K562 (cell line): ENCODE measurements around the gene CRABP1. TPM values are rescaled to one million over a fixed set of nuclear protein-coding genes. Genes with fewer than 3 reads are reported as not detected.

Experiments used
- ATAC-seq: fragments of 200-7000 bp; cut with Tn5 transposase; 3 replicates; pipeline ENCODE4 v1.9.1; 2020; ENCODE audit warnings: moderate library complexity
- BruUV-seq: library from RNA; stranded (reverse); fragments of 400-500 nt; replicated peaks from 2 replicates; lab custom pipeline; 2021; lab: Mats Ljungman, UMichigan
- CTCF ChIA-PET: fragments of 300-600 bp; formaldehyde crosslinking; extraction: SDS; loops from one replicate; lab custom pipeline; 2021; ENCODE audit warnings: low intra/inter-chr PET ratio; lab: Yijun Ruan, JAX
- POLR2A ChIA-PET: fragments of 300-600, 350-650 bp; sonication (Branson Sonifier 250); formaldehyde crosslinking; extraction: SDS; loops from one replicate; lab custom pipeline; 2021; ENCODE audit warnings: antibody characterized with exemption, inconsistent platforms; lab: Yijun Ruan, JAX
- DNase-seq, 4 experiments: peaks; one replicate each; pipeline versions ENCODE4 v3.0.0 to v3.0.0-alpha.2; 2011 to 2018; ENCODE audit warnings: low spot score in 3 of 4, mixed read lengths in 3 of 4; ENCODE audit errors: extremely low read depth in 1 of 4
- FAIRE-seq: peaks from 2 replicates; lab custom pipeline; 2011; peaks lifted over from hg19 to GRCh38; lab: Jason Lieb, UNC
- H2AFZ ChIP-seq: 2 replicates; pipeline ENCODE4 v1.6.0; 2011; ENCODE audit warnings: low read depth, low read length, control low read depth, inconsistent platforms
- H3K27ac ChIP-seq: fragments of 200-600 bp; 3 replicates; pipeline ENCODE4 v1.8.0; 2011; ENCODE audit warnings: low read depth, mild to moderate bottlenecking, control low read depth, inconsistent platforms, low read length, moderate library complexity, mixed read lengths; ENCODE audit errors: extremely low read depth
- H3K27me3 ChIP-seq, 2 experiments: fragments of 300-600 bp in 1 of 2; 2 replicates in 1 of 2; 3 replicates in 1 of 2; pipeline versions ENCODE4 v1.6.0 to v1.8.0; 2011; ENCODE audit warnings: inconsistent platforms in 2 of 2, low read length in 2 of 2, mild to moderate bottlenecking in 1 of 2, mixed read lengths in 1 of 2, moderate library complexity in 1 of 2; ENCODE audit not compliant: control insufficient read depth in 2 of 2, insufficient read depth in 2 of 2
- H3K36me3 ChIP-seq: fragments of 300-600 bp; 3 replicates; pipeline ENCODE4 v1.8.0; 2011; ENCODE audit warnings: mild to moderate bottlenecking, low read length, inconsistent platforms; ENCODE audit not compliant: control insufficient read depth, insufficient read depth
- H3K4me1 ChIP-seq, 2 experiments: fragments of 200-600 bp in 1 of 2; replicated peaks in 1 of 2; 2 replicates in 1 of 2; 3 replicates in 1 of 2; pipeline versions ENCODE4 v1.5.1 to v1.8.0; 2011; ENCODE audit warnings: inconsistent platforms in 2 of 2, low read length in 2 of 2, mild to moderate bottlenecking in 1 of 2, mixed read lengths in 1 of 2, moderate library complexity in 1 of 2; ENCODE audit not compliant: control insufficient read depth in 2 of 2, insufficient read depth in 2 of 2
- H3K4me2 ChIP-seq: 2 replicates; pipeline ENCODE4 v1.6.1; 2011; ENCODE audit warnings: low read length, control low read depth, inconsistent platforms, mixed read lengths; ENCODE audit not compliant: insufficient read depth
- H3K4me3 ChIP-seq: fragments of 200-600 bp; sonication (generic), shearing (Covaris generic); 2 replicates; pipeline ENCODE4 v1.5.1; 2016; ENCODE audit warnings: control low read depth, inconsistent platforms
- H3K79me2 ChIP-seq: fragments of 200-600 bp; 3 replicates; pipeline ENCODE4 v1.8.0; 2011; ENCODE audit warnings: low read length, inconsistent platforms; ENCODE audit not compliant: control insufficient read depth, insufficient read depth
- H3K9ac ChIP-seq, 2 experiments: 2 replicates each; pipeline versions ENCODE4 v1.6.0 to v1.6.1; 2011; ENCODE audit warnings: low read depth in 2 of 2, low read length in 2 of 2, control low read depth in 1 of 2, inconsistent platforms in 1 of 2, mild to moderate bottlenecking in 1 of 2, mixed read lengths in 1 of 2; ENCODE audit not compliant: insufficient read depth in 1 of 2
- H3K9me1 ChIP-seq: one replicate; pipeline ENCODE4 v1.6.0; 2011; ENCODE audit warnings: inconsistent platforms, mild to moderate bottlenecking, low read length, moderate library complexity; ENCODE audit not compliant: control insufficient read depth, insufficient read depth
- H3K9me3 ChIP-seq: replicated peaks from 2 replicates; pipeline ENCODE4 v1.5.1; 2011; ENCODE audit warnings: low read depth, low read length, inconsistent platforms; ENCODE audit not compliant: control insufficient read depth, insufficient read depth
- H4K20me1 ChIP-seq: replicated peaks from 2 replicates; pipeline ENCODE4 v1.6.1; 2011; ENCODE audit warnings: low read length, inconsistent platforms, mixed read lengths; ENCODE audit not compliant: control insufficient read depth, insufficient read depth
- KLF16 ChIP-seq: IDR thresholded peaks from 2 replicates; pipeline ENCODE4 v1.6.1; 2016; ENCODE audit warnings: antibody characterized with exemption
- NFRKB ChIP-seq: fragments of 450-650 bp; IDR thresholded peaks from 2 replicates; pipeline ENCODE4 v1.6.1; 2016; ENCODE audit warnings: low read depth
- RBM17 ChIP-seq: fragments of 200-400 bp; formaldehyde crosslinking; IDR thresholded peaks from 2 replicates; pipeline ENCODE4 v1.6.1; 2017; ENCODE audit warnings: low read depth, mild to moderate bottlenecking, low read length, borderline replicate concordance
- WGBS: fragments of 100-300 bp; shearing (Covaris generic); methylation state at CpG from one replicate; pipeline ENCODE4 v1.1.6; 2016; ENCODE audit warnings: low coverage, mixed read lengths; ENCODE audit not compliant: insufficient coverage; ENCODE audit errors: missing lambda C conversion rate; 5-methylcytosine and 5-hydroxymethylcytosine counted together
- in situ Hi-C: fragments of 300-500 bp; cut with MboI; formaldehyde crosslinking; loops from 4 replicates; pipeline ENCODE4 v1.15.0; 2018; ENCODE audit warnings: inconsistent platforms, mixed read lengths
- intact Hi-C: fragments of 100-400 bp; cut with micrococcal nuclease; formaldehyde crosslinking; loops from 2 replicates; pipeline ENCODE4 v1.14.2; 2022
- polyA plus RNA-seq, 8 experiments: library from polyadenylated mRNA; depleted of rRNA in 4 of 8; stranded (reverse) in 5 of 8; unstranded in 3 of 8; fragments of >200 nt; fragmentation: Nextera tagmentation in 2 of 8; fragmentation: Illumina TruSeq in 1 of 8; extraction: Ambion mirVana in 2 of 8; extraction: Trizol in 1 of 8; gene quantifications; 2 replicates each; pipeline versions ENCODE4 v1.2.1 to v1.2.3, GENCODE V29; 2011 to 2014; ENCODE audit warnings: inconsistent platforms in 1 of 8, missing spikeins in 1 of 8
- total RNA-seq, 7 experiments: library from RNA; depleted of rRNA in 6 of 7; stranded (reverse); fragments of >200 nt in 6 of 7; fragmentation: Illumina TruSeq in 2 of 7; extraction: Trizol in 2 of 7; gene quantifications; 2 replicates each; pipeline versions ENCODE4 v1.2.1 to v1.2.3, GENCODE V29; 2011 to 2021; ENCODE audit warnings: low replicate concordance in 1 of 7
- TF ChIP-seq, protein P1 (sequence below), 3 experiments: IDR thresholded peaks in 2 of 3; conservative IDR thresholded peaks in 1 of 3; 2 replicates each; pipeline ENCODE4 v1.5.1; 2011 to 2012; ENCODE audit warnings: low read length in 3 of 3, mild to moderate bottlenecking in 3 of 3, control low read depth in 2 of 3, improper control_type of control experiment in 1 of 3, inconsistent platforms in 1 of 3, low read depth in 1 of 3, mixed read lengths in 1 of 3, moderate library complexity in 1 of 3; ENCODE audit not compliant: insufficient read depth in 2 of 3
- TF ChIP-seq, protein P2 (sequence below): IDR thresholded peaks from 2 replicates; pipeline ENCODE4 v1.6.1; 2016; ENCODE audit warnings: missing genetic modification characterization, missing compliant biosample characterization
- TF ChIP-seq, protein P3 (sequence below), 2 experiments: fragments of 450-650 bp; formaldehyde crosslinking in 1 of 2; IDR thresholded peaks; 2 replicates each; pipeline versions ENCODE4 v1.4.0 to v1.6.1; 2014 to 2020; ENCODE audit warnings: mild to moderate bottlenecking in 2 of 2, borderline replicate concordance in 1 of 2, low read depth in 1 of 2

Gene CRABP1
- total and polyA plus RNA-seq, 9 of the 15 experiments (the other 6 are each of a cell fraction or from before 2014, with no cell fraction given) = 0.60 TPM; not detected in 8

DNA sequence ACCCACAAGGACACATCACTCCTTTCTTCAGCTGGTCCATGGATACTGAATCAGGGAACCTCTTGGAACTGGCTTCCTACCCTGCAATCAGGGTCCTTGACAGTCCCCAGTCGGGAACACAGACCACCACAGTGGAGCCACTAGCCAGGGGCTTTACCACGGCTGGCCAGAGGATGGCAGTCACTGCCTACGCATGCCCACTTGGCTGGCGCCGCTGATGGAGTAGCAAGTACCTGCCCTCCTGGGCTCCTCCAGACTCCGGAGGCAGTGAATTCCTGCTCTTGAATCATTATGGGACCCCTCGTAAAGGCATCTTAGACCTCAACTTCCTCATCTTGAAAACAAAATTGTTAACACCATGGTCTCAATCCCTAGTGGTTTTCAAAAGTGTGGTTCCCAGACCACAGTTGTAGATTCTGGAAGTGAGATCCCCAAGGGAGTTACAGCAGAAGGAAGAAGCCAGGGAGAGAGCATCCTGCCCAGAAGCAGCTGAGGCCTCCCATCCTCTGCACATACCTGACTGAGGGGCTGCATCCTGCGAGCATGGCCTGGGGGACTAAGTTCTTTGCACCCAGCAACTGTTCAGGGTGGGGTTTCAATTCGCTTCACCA, 31.6 kb upstream of the CRABP1 start:
- Histone ChIP-seq H3K9me1 (no peaks in the 10 kb centered on the region), H3K4me2 (peak overlapping the region; percentile 66), H3K9me3 (no peaks in the 10 kb centered on the region), H3K9ac (peak overlapping the region; percentile 52 to 76; a peak in 2 of 4 replicates), H2AFZ (peak overlapping the region; percentile 94), H4K20me1 (no peaks in the 10 kb centered on the region), H3K36me3 (no peaks in the 10 kb centered on the region), H3K27ac (no peak overlapping the region), H3K27me3 (no peaks in the 10 kb centered on the region), H3K4me1 (peaks cover 28 to 31% of the 10 kb centered on the region in 2 experiments; a peak in 4 of 5 replicates), H3K4me3 (no peak overlapping the region), H3K79me2 (no peaks in the 10 kb centered on the region; the same call in 1 of the 3 replicates)
- WGBS = 28% methylated on average over 9 of the region's 9 CpGs
- intact Hi-C loops = loop anchor here (1.0 to 5.0 kb wide), 5 partner anchors 106 to 401 kb away; no protein-coding TSS in a partner anchor
- FAIRE-seq (peak; percentile 89), ATAC-seq (peak; percentile 72), DNase-seq (peak; percentile 66 to 77 (median 70))
- no TSS peak for BruUV-seq
- ChIA-PET POLR2A (interaction anchor here (0.6 to 1.0 kb wide), 3 partner anchors 9 to 1283 kb away, joined by 3 to 6 read pairs (median 3); partner anchors contain the start of gene SKIC8), CTCF (interaction anchor here (1.4 kb wide), 1 partner anchor 174 kb away, joined by 9 read pairs; no protein-coding TSS in a partner anchor)
- in situ Hi-C loops = no loop called here
- TF ChIP-seq, protein P1, sequence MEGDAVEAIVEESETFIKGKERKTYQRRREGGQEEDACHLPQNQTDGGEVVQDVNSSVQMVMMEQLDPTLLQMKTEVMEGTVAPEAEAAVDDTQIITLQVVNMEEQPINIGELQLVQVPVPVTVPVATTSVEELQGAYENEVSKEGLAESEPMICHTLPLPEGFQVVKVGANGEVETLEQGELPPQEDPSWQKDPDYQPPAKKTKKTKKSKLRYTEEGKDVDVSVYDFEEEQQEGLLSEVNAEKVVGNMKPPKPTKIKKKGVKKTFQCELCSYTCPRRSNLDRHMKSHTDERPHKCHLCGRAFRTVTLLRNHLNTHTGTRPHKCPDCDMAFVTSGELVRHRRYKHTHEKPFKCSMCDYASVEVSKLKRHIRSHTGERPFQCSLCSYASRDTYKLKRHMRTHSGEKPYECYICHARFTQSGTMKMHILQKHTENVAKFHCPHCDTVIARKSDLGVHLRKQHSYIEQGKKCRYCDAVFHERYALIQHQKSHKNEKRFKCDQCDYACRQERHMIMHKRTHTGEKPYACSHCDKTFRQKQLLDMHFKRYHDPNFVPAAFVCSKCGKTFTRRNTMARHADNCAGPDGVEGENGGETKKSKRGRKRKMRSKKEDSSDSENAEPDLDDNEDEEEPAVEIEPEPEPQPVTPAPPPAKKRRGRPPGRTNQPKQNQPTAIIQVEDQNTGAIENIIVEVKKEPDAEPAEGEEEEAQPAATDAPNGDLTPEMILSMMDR (IDR thresholded peaks at IDR 0.05 in 2 of 3, conservative IDR thresholded peaks at IDR 0.05 in 1 of 3; ENCODE audit: insufficient read depth in 2 of 3, low read depth in 1 of 3, low read length in 3 of 3) = peak; percentile 83 to 90 (median 84)
- TF ChIP-seq NFRKB (no peak), KLF16 (no peak), RBM17 (no peak)
- TF ChIP-seq, protein P2, sequence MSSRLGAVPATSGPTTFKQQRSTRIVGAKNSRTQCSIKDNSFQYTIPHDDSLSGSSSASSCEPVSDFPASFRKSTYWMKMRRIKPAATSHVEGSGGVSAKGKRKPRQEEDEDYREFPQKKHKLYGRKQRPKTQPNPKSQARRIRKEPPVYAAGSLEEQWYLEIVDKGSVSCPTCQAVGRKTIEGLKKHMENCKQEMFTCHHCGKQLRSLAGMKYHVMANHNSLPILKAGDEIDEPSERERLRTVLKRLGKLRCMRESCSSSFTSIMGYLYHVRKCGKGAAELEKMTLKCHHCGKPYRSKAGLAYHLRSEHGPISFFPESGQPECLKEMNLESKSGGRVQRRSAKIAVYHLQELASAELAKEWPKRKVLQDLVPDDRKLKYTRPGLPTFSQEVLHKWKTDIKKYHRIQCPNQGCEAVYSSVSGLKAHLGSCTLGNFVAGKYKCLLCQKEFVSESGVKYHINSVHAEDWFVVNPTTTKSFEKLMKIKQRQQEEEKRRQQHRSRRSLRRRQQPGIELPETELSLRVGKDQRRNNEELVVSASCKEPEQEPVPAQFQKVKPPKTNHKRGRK = no peak
- TF ChIP-seq, protein P3, sequence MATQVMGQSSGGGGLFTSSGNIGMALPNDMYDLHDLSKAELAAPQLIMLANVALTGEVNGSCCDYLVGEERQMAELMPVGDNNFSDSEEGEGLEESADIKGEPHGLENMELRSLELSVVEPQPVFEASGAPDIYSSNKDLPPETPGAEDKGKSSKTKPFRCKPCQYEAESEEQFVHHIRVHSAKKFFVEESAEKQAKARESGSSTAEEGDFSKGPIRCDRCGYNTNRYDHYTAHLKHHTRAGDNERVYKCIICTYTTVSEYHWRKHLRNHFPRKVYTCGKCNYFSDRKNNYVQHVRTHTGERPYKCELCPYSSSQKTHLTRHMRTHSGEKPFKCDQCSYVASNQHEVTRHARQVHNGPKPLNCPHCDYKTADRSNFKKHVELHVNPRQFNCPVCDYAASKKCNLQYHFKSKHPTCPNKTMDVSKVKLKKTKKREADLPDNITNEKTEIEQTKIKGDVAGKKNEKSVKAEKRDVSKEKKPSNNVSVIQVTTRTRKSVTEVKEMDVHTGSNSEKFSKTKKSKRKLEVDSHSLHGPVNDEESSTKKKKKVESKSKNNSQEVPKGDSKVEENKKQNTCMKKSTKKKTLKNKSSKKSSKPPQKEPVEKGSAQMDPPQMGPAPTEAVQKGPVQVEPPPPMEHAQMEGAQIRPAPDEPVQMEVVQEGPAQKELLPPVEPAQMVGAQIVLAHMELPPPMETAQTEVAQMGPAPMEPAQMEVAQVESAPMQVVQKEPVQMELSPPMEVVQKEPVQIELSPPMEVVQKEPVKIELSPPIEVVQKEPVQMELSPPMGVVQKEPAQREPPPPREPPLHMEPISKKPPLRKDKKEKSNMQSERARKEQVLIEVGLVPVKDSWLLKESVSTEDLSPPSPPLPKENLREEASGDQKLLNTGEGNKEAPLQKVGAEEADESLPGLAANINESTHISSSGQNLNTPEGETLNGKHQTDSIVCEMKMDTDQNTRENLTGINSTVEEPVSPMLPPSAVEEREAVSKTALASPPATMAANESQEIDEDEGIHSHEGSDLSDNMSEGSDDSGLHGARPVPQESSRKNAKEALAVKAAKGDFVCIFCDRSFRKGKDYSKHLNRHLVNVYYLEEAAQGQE (IDR thresholded peaks at IDR 0.05; ENCODE audit: borderline replicate concordance) = peak; percentile 66; the same call in 1 of the 2 replicates
- TF ChIP-seq, protein P3 (CRISPR knock-in tag; IDR thresholded peaks at IDR 0.05; ENCODE audit: low read depth) = no peak
